ENCODE results near the gene ZNRF2.

Gene ZNRF2

GRCh38 chr7:30351286-30351685, 66.9 kb downstream of the ZNRF2 start:
- no peak overlapping the region for H3K4me3 ChIP-seq (ENCODE audit: control insufficient read depth, low read depth, low read length)
- TF ChIP-seq CTCF (IDR thresholded peaks at IDR 0.05; ENCODE audit: control insufficient read depth, insufficient read depth, low read depth, low read length, missing control alignments): no peak
- no peak for DNase-seq (ENCODE audit: low read depth)

- no peak for TF ChIP-seq CTCF (IDR thresholded peaks at IDR 0.05; ENCODE audit: control insufficient read depth, insufficient read depth, low read depth, low read length, missing control alignments)
Measured at GRCh38 chr7:30351724-30352123, 67.3 kb downstream of the ZNRF2 start.

GRCh38 chr7:30352169-30352568, 67.8 kb downstream of the ZNRF2 start:
- H3K4me3 ChIP-seq (ENCODE audit: control insufficient read depth, low read depth, low read length): no peak overlapping the region
- no peak for TF ChIP-seq CTCF (IDR thresholded peaks at IDR 0.05; ENCODE audit: control insufficient read depth, insufficient read depth, low read depth, low read length, missing control alignments)
- DNase-seq (ENCODE audit: low read depth): no peak

More at GRCh38 chr7:30351724-30352123, 67.3 kb downstream of the ZNRF2 start:
- DNase-seq (ENCODE audit: low read depth): no peak
- no peak overlapping the region for H3K4me3 ChIP-seq (ENCODE audit: control insufficient read depth, low read depth, low read length)

GRCh38 chr7:30353532-30353931, 69.1 kb downstream of the ZNRF2 start:
- no peak overlapping the region for H3K4me3 ChIP-seq (ENCODE audit: control insufficient read depth, low read depth, low read length)
- DNase-seq (ENCODE audit: low read depth): no peak
- TF ChIP-seq CTCF (IDR thresholded peaks at IDR 0.05; ENCODE audit: control insufficient read depth, insufficient read depth, low read depth, low read length, missing control alignments): no peak

GRCh38 chr7:30353932-30354607, 69.7 kb downstream of the ZNRF2 start:
- no peak for TF ChIP-seq CTCF (IDR thresholded peaks at IDR 0.05; ENCODE audit: control insufficient read depth, insufficient read depth, low read depth, low read length, missing control alignments)
- no peak for DNase-seq (ENCODE audit: low read depth)
- no peak overlapping the region for H3K4me3 ChIP-seq (ENCODE audit: control insufficient read depth, low read depth, low read length)

- no peak overlapping the region for H3K4me3 ChIP-seq (ENCODE audit: control insufficient read depth, low read depth, low read length)
- no peak for DNase-seq (ENCODE audit: low read depth)
Measured at GRCh38 chr7:30354791-30355190, 70.4 kb downstream of the ZNRF2 start.

More at GRCh38 chr7:30354791-30355190, 70.4 kb downstream of the ZNRF2 start:
- TF ChIP-seq CTCF (IDR thresholded peaks at IDR 0.05; ENCODE audit: control insufficient read depth, insufficient read depth, low read depth, low read length, missing control alignments): no peak

Measured in AG09309 (cell line).